ENCODE data around the gene STX10.
A peak's percentile ranks its signal among the peaks of the same experiment; 100 is the strongest.

STX10 gene

DNA sequence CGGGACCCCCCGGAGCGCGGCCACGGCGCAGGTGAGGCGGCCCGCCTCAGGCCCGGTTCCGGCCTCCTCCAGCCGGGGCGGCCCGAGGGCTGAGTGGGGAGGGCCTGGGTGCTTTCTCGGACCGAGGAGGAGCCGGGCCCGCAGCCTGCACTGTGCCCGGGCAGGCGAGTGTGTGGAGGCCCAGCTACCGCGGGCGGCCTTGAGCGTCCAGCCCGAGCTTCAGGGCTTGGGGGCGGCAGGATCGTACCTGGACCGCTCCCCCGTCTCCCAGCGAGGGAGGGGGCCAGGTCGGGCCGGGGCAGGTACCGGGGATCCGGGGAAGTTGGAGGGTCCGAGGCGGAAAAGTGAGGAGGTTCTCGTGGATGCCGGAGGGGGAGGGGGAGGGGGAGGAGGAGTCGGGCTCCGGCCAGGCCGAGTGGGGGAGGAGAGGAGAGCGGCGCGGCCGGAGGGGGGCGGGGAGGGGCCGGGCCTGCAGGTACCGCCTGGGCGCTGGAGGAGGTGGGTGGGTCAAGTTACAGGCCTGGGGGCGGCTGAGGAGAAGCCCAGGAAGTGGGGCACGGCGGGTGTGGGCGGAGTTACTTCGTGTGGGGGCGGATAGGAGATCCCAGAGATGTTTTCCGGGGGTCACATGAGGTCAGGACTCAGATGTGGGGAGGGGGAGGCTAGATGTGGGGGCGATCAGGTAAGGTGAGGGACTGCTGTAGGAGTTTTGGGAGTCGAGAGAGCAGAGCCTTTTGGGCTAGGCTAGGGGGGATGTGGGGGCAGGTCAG is 31.6 kb downstream of the STX10 start:
- FAIRE-seq: no peak

DNA sequence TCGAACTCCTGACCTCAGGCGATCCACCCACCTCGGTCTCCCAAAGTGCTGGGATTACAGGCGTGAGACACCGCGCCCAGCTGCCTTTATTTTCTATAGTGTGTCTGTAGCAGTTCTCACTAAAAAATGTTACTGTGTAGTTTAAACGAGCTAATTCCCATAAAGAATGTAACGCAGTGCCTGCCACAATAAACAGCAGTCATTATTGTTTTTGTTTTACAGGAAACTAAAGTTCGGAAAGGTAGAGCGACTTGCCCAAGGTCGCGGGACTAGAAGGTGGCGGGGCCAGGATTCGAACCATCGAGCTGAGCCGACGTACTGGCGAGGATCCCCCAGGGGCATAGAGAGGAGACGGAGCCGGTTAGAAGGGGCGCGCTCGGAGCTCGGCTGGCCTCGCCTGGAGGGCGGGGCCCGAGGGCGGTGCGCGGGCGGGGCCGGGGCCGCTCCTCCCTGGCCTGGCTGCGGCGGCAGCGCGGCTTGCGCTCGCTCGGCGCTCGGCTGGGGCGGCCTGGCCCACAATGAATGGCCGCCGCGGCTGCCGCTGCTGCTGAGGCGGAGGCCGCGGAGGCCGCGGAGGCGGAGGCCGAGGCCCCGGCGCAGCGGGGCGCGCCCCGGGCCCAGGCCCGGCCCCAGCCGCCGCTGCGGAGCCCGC is 32.3 kb downstream of the STX10 start, which contains the start of gene NACC1:
Gene NACC1 (plus strand): TSS at position 493 of the 652 bp plus-strand sequence. CDS start 16,944 bp downstream, outside the sequence.
- FAIRE-seq: no peak

DNA sequence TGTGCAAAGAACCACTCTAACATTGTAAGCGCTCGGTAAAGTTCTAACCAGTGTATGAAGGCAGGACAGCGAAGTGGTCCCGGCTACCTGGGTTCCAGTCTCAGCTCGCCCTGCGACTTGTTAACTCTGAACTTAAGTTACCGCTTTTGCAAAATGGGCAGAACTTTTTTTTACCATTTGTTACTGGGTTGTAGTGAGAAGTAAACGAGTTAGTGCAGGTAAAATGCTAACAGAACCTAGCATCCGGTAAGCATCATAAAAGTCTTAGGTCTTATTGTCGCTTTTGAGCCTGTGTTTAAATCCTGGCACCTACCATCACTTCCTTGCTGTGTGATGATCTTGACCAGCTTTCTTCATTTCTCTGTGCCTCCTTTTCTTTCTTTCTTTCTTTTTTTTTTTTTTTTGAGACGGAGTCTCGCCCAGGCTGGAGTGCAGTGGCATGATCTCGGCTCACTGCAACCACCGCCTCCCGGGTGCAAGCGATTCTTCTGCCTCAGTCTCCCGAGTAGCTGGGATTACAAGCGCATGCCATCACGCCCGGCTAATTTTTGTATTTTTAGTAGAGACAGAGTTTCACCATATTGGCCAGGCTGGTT is 32.9 kb downstream of the STX10 start:
- FAIRE-seq: no peak

DNA sequence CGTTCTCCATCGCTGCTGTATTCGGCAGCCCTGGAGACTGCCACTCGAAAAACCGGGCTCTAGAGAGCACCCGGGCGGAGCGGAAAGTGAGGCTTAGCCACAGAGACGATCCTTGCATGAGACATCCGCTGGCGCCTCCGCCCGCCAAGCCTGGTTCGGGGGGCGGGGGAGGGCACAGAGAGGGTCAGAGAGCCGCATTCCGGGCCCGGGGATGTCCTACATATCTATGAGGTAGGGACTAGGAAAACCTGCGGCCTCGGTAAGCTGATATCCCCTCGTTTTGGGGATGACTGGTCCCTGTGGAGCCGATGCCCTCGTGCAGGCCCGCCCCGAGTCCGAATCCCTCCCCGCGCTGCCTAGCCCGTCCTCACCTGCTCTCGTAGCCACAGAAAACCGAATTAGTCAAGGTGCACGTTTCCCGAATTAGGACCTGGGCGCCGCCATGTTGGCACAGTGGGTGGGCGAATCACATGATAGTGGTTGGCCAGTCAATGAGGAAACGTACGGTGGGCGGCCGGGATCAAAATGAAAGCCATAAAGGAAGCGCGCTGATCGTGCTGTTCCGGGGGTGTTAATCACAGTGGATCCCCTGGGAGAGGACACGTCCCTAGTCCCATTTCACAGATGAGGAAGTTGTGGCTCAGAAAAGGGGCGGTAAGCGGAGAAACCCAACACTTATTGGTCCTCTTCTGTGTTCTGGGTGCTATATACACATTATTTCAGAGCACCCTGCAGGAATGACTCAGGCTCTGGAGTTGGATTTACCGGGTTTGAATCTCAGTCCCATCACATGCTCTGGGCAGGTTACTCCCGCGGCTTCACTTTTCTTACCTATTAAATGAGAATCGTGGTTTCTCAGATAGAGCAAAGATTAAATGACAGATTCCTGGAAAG is 33.6 kb downstream of the STX10 start, which contains the start of gene TRMT1:
Gene TRMT1 (minus strand): TSS at position 459 of the 894 bp plus-strand sequence. CDS start 341 bp downstream, at position 118.
- peak; percentile 80 for FAIRE-seq

DNA sequence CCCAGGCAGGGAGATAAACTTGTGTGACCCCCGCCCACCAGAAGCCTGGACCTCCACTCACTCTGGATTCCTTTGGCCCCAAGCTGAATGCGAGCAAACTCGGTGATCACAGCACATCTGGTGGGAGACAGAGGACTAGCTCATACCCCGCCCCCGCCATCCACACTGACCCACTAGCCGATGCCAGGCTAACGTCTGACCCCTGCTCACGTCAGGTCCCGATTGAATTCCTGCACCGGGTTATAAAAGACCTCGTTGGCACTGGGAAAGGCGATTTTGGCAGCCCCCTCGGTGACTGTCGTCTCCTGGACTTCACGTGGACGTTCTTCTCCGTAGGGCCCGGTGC is 34.3 kb downstream of the STX10 start:
- FAIRE-seq: no peak

DNA sequence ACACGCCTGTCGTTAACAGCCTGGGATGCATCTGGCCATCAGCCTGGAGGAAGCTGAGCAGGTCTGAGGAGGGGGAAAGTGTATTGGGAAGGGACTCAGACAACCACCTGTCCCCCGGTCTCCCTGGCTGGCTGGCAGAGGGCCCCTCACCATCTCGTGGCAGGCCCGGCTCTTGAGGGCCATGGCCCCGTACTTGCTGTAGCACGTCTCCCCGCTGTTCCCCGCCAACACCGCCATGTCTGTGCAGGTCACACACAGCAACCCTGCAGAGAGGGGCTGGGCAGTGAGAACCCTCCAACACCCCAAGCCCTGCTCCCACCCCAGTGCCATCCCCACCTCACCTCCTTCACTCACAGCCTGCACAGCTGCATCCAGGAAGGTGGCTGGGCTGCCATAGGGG is 37.6 kb downstream of the STX10 start:
- no peak for FAIRE-seq

DNA sequence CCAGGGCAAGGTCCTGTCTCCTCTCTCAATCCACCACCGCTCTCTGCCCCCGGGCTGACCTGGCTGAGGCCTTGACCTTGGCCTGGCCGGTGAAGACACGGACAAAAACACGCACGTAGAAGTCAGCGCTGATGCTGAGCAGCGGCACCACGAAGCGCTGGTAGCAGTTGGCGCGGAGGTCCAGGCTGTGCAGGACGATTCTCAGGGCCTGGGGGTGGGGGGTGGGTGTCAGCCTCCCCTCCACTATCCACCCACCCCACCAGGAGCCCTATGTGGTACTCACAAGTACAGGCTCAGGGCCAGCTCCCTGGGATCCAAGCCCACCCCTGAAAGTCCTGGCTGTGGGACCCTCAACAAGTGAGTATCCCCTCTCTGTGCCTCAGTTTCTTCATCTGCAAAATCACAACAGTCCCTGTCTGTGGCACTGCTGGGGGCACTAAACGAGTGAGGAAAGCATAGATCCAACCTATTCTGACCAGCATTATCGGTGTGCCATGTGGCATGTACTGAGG is 40.0 kb downstream of the STX10 start:
- no peak for FAIRE-seq

DNA sequence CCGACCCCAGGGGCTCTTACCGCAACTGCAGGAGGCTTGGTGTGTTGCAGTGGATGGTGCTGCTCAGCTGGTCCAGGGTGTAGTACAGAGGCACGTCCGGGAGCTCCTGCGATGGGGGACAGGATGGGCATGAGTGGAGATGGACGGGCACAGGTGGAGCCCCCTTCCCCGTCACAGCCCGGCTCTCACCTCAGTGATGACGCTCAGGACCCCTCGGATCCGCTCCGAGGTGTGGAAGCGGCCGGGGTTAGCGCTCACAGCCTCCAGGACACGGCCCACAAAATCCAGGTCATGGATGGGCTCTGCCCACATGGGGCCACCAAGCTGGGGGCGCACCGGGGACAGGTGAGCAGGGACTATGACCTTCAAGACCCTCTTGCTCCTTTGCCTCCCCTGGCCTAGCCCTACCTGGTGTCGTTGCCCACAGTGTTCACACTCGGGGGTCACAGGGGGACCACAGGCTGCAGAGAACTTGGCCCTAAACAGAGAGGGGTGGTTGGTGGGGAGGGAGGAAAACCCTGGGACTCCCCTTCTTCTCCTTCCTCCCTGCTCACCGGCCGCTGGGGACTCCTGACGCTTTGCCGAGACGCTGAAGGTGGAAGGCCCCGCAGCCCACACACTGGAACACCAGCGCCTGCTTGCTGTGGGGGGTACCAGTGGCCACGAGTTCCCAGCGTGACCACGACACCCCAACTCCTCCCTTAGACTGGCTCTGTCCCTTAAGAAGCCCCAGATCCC is 40.6 kb downstream of the STX10 start:
- FAIRE-seq: no peak

DNA sequence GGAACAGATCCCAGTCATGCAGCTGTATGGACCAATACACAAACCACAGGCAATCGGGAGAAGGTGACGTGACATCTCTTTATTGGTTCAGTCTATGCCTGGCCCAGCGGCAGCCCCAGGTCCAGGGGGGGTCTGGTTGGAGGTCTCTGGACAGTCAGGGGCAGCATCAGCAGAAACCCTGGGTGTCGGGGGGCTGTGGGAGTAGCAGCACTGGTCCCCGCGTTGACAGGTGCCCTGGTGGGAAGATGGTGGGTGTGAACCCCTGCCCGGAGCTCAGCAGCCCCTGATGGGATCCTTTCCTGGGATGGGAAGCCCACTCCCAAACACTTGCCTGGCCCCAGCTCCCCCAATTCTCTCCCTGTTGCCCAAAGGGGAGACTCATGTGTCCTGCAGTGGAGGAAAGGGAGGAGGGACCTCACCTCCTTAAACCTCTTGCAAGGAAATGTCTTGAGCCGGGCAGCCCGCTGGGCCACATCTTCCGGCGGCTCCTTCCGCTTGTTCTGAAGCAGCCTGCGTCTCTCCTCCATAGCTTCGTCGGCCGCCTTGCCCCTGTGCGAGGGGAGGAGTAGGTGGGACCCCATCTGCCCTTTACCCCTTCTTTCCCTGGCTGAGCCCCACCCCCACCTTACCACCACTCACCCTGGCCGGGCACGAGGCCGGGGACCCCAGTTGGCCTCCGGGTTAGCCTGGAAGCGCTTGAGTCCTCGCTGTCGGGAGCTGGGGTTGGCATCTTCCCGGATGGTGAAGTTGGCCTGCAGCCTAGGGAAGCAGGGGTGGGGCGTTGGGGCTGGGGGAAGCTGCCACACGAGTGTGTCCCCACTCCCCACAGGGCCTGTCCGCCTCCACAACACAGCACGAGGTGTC is 45.1 kb downstream of the STX10 start:
- no peak for FAIRE-seq

DNA sequence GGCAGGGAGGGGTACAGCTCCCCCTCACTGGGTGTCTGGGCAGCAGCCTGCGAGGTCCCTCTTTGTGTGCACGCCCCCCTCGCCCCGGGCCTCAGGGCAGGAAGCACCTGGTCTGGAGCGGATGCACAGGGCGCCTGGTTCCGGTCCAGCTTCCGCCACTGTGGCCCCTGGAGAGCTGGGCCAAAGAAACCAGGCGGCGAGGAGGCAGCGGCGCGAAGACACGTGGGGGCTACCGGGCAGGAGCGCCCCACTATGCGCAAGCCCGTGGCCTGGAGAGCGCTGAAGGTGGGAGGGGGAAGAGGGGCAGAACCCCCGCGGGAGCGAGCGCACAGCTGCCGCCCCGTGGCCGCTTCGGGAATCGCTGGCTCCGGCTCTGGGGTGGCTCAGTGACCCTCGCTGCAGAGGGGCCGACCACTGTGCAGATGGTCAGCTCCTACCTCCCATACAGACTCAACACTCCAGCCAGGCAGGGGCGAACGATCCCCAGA is 45.8 kb downstream of the STX10 start:
- FAIRE-seq: no peak

DNA sequence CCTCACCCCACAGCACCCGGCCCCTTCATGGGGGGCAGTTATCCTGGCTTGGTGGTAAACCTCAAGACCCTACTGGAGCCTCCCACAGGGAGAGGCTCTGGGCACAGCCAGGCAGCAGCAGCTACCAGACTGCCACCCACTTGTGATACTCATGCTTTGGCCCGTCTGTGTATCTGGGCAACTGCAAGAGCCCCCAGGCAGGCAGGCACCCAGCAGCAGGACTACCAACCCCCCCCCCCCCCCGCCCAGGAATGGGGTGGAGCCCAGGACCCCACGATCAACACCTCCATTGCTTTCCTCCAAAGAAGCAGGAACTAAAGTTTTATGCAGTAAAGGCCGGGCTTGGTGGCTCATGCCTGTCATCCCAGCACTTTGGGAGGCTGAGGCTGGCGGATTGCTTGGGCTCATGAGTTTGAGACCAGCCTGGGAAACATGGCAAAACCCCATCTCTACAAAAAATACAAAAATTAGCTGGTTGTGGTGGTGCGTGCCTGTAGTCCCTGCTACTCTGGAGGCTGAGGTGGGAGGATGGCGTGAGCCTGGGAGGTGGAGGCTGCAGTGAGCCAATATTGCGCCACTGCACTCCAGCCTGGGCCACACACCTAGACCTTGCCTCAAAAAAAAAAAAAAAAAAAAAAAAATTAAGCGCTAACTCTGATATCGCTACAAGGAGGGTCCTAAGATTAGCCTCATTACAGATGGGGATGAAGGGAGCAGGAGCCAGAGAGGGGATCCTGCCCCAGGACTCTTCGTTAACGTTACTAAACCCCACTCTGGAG is 46.4 kb downstream of the STX10 start:
- FAIRE-seq: no peak

DNA sequence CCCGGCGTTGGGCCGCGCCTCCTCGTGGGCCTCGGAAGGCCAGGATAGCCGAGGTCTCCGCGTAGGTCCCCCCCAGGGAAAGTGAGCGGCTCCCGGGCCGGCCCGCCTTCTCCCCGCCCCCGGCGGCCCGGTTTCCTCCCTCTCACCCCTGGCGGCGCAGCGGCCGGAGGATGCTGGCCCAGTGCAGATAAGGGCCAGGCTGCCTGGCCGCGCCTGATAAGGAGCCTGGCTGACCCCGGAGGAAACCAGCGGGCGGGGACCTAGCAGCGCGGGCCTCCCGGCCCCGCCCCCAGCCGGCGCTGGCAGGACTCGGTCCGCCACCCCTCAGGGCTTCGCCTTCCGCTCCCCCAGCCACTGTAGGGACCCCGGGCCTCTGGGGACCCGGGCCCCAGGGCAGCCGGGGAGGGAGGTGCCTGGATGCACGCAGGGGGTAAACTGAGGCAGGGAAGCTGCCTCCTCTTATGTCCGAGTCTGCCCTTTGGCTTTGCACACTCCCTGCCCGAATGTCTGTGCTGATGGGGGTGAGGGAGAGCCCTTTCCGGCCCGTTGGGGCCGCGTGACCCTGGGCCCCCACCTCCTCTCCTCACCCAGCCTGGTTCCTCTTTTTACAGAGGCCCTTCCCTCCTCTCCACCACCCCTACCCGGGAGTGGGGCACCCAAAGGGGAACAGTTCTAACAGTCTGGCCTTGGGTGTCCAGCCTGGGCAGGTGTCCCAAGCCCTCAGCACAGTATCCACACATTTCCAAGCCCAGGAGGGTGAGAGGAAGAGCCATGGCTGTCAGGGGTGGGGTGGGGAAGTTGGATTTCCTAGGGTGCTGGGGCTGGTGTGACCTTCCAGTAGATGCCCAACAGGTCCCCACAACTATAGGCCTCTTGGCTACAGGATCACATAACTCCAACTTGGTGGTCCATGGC is 47.3 kb downstream of the STX10 start, which contains the start of gene LYL1:
Gene LYL1 (minus strand): TSS at position 193 of the 915 bp plus-strand sequence. CDS start 1,687 bp downstream, outside the sequence.
- FAIRE-seq: no peak

DNA sequence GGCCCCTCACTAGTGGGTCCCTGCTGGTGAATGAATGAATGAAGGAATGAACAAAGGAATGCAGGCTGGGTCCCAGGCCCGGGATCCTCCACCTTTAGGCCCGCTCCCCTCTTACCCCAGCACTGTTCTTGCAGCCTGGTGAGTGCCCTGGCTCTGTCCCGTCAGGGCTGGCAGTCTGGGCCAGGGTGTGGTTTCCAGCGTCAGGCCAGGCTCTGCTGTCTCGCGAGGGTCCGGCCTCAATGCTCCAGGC is 47.8 kb downstream of the STX10 start:
- FAIRE-seq: no peak

DNA sequence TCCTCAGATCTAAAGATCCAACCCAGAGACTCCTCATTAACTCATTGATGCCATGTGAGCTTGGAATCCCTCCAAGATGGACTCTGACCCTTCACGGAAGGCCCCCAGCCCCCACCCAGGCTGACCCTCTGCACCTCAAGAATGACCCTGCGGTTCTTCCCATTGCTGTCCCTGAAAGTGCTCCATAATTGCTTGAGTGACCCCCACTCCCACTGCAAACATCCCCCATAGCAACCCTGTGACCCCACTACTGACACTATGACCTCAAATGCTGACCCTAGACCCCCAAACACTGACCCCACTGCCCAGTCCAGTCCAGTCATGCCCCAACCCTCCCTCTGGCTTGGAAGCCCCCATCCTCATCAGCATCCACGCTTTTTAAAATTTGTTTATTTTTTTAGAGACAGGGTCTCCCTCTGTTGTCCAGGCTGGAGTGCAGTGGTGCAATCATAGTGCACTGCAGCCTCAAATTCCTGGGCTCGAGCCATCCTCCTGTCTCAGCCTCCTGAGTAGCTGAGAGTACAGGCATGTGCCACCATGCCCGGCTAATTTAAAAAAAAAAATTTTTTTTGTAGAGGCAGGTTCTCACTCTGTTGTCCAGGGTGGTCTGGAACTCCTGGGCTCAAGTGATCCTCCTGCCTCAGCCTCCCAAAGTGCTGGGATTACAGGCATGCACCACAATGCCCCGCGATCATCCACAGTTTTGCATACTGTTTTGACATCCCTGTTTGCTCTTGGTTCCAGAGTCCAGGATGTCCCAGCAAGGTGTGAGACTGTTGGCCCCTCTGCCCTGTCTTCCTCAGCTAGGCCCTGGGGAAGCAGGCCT is 48.4 kb downstream of the STX10 start:
- no peak for FAIRE-seq

DNA sequence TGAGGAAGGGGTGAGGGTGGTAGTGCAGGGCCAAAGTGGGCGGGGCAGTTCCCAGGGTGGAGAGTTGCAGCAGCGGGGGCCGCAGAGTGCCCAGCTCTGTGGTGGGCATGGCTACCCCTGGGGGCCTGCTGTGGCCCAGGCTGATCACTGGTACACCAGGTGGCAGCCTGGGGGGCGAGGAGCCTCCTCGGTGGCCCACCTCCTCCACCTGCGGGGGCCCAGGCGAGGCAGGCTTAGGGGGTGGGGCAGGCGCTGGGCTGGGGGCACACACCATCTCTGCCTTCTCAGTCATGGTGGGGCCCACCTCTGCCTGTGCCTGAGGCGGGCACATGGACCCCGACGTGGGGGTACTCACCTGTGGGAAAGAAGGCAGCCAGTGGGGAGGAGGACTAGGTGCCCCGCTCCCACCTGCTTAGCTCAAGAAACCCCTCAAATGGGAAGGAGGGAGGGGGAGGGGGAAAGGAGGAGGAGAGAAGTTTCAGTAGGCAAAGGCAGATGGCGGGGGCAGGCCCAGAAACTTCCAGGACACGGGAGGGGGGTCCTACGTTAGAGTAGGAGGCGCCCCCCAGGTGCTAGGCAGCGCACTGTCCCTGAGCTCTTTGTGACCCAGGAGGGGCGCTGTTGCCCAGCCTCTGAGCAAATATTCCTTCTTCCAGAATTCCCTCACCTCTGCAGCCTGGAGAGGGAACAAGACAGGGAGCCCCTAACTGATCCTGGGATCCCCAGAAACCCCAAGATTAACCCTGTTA is 49.2 kb downstream of the STX10 start:
- FAIRE-seq: no peak

DNA sequence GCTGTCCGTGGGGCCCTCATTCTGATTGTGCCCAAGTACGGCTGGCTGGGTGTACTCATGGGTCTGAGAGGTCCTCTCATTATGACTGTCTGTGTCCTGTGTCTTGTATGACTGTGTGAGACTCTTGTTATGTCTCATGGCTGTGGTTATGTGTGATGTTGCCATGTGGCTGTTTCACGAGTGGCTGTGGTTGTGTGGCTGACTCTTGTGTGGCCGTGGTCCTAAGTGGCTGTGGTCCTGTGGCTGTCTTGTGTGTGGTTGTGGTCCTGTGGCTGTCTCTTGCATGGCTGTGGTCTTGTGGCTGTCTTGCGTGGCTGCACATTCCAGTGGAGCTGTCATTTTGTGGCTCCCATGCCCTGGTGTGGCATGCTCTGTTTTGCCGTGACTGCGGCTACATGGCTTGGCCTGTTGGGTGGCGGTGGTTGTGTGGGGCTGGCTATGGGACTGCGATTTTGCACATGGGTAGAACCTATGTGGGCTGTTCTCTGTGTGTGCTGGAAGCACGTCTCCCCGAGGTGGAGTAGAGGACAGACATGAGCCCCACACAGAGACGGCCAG is 50.1 kb downstream of the STX10 start:
- FAIRE-seq: no peak

Data from A204.1 (cell line).